ACC112 (cell line): ENCODE results near the gene MTERF2.
A peak's percentile ranks its signal among the peaks of the same experiment; 100 is the strongest.
"Not testable (repeated sequence)": the region's sequence is repeated elsewhere in the genome, so short reads cannot be mapped to it uniquely, and the experiment has no call there.

Source experiments
- H2AFZ ChIP-seq: fragments of 200-600 bp; sonication (generic); one replicate; pipeline ENCODE4 v1.6.0; 2017; ENCODE audit warnings: antibody characterized with exemption, low read length; ENCODE audit not compliant: unreplicated experiment
- H3K27ac ChIP-seq: fragments of 200-600 bp; sonication (generic); 2 replicates; pipeline ENCODE4 v1.5.1; 2014; ENCODE audit warnings: low read depth, mild to moderate bottlenecking, antibody characterized with exemption, low read length, moderate library complexity
- H3K27me3 ChIP-seq: fragments of 200-600 bp; sonication (generic); 2 replicates; pipeline ENCODE4 v1.6.1; 2014; ENCODE audit warnings: mild to moderate bottlenecking, antibody characterized with exemption, low read length, moderate library complexity, mixed read lengths; ENCODE audit not compliant: insufficient read depth
- H3K36me3 ChIP-seq: fragments of 200-600 bp; sonication (generic); 2 replicates; pipeline ENCODE4 v1.6.1; 2016; ENCODE audit warnings: mild to moderate bottlenecking, antibody characterized with exemption, low read length, moderate library complexity, mixed read lengths; ENCODE audit not compliant: insufficient read depth
- H3K4me1 ChIP-seq: fragments of 200-600 bp; sonication (generic); one replicate; pipeline ENCODE4 v1.6.1; 2016; ENCODE audit warnings: low read length, mixed read lengths; ENCODE audit not compliant: insufficient read depth, unreplicated experiment, control insufficient read depth
- H3K4me3 ChIP-seq: fragments of 200-600 bp; sonication (generic); 2 replicates; pipeline ENCODE4 v1.5.1; 2014; ENCODE audit warnings: mild to moderate bottlenecking, low read depth, low read length
- H3K79me2 ChIP-seq: fragments of 200-600 bp; sonication (generic); one replicate; pipeline ENCODE4 v1.6.0; 2016; ENCODE audit warnings: low read length; ENCODE audit not compliant: control insufficient read depth, unreplicated experiment, insufficient read depth

The MTERF2 gene, protein sequence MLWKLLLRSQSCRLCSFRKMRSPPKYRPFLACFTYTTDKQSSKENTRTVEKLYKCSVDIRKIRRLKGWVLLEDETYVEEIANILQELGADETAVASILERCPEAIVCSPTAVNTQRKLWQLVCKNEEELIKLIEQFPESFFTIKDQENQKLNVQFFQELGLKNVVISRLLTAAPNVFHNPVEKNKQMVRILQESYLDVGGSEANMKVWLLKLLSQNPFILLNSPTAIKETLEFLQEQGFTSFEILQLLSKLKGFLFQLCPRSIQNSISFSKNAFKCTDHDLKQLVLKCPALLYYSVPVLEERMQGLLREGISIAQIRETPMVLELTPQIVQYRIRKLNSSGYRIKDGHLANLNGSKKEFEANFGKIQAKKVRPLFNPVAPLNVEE

GRCh38 chr12:106986625-106987389 lies at the start of gene MTERF2:
Gene MTERF2, minus strand, starts transcription at chr12:106987146. Its CDS starts 8,432 bp downstream, at chr12:106978714.
- Histone ChIP-seq H2AFZ (peak within 1 kb of the TSS; percentile 68), H3K79me2 (peaks cover 14% of the 10 kb centered on the region), H3K27ac (peak within 1 kb of the TSS; percentile 58), H3K36me3 (no peaks in the 10 kb centered on the region), H3K27me3 (no peaks in the 10 kb centered on the region), H3K4me3 (peak within 1 kb of the TSS; percentile 84), H3K4me1 (peaks cover 24% of the 10 kb centered on the region)

DNA sequence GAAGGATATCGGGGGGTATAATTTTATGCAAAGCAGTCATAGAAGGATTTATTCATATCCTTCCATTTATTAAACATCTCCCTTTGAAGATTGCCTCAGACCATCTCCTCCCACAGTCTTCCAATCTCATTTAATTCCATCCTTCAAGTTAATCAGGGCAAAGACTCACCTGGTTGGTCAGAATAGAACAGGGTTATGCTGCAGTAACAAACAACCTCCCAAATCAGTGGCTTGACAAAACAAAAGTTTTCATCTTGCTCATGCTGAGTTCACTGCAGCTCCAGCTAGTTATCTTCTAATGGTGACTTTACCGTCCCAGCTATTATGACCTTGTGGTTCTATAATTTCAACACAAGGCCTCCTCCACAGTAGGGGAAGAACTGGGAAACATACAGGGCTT lies 48.8 kb upstream of the MTERF2 start:
- Histone ChIP-seq H3K27me3 (no peaks in the 10 kb centered on the region), H3K79me2 (no peaks in the 10 kb centered on the region), H2AFZ (no peak overlapping the region), H3K27ac (no peak overlapping the region), H3K36me3 (no peaks in the 10 kb centered on the region), H3K4me1 (no peaks in the 10 kb centered on the region), H3K4me3 (no peak overlapping the region)

DNA sequence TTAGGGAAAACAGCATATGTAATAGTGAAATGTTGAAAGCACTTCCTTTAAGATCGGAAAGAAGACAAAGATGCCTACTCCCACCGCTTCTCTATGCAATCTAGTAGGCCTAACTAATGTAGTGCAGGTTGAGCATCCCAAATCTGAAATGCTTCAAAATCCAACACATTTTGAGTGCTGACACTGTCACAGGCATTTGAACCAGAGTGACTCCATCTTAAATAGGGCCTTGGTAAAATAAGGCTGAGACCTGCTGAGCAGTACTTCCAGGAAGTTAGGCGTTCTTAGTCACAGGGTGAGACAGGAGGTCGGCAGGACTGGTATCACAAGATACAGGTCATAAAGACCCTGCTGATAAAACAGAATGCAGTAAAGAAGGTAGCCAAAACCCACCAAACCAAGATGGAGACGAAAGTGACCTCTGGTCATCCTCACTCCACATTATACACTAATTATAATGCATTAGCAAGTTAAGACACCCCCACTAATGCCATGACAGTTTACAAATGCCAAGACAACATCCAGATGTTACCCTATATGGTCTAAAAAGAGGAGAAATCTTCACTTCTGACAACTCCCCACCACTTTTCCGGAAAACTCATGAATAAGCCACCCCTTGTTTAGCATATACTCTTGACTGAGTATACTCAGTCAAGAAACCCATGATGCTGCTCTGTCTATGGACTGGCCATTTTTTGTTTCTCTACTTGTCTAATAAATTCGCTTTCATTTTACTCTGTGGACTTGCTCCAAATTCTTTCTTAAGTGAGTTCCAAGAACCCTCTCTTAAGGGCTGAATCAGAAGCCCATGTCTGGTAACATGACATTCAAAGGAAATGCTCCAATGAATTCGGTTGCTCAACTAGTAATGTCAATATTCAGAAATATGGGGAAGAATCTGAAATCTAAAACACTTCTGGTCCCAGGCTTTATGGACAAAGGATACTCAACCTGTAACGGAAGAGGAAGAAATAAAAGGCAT lies 47.1 kb upstream of the MTERF2 start:
- H3K36me3 ChIP-seq, result no peaks in the 10 kb centered on the region
- no peaks in the 10 kb centered on the region for H3K27me3 ChIP-seq
- no peak overlapping the region for H2AFZ ChIP-seq
- no peak overlapping the region for H3K27ac ChIP-seq
- H3K4me1 ChIP-seq, result no peaks in the 10 kb centered on the region
- peaks cover 3% of the 10 kb centered on the region for H3K79me2 ChIP-seq
- no peak overlapping the region for H3K4me3 ChIP-seq

- peaks cover 6% of the 10 kb centered on the region for H3K79me2 ChIP-seq
- H3K27ac ChIP-seq, result no peak overlapping the region
- peaks cover 13% of the 10 kb centered on the region for H3K4me1 ChIP-seq
- no peaks in the 10 kb centered on the region for H3K27me3 ChIP-seq
- no peak overlapping the region for H3K4me3 ChIP-seq
- H2AFZ ChIP-seq, result no peak overlapping the region
- no peaks in the 10 kb centered on the region for H3K36me3 ChIP-seq
Measured at GRCh38 chr12:107032266-107032665, 45.3 kb upstream of the MTERF2 start.

DNA sequence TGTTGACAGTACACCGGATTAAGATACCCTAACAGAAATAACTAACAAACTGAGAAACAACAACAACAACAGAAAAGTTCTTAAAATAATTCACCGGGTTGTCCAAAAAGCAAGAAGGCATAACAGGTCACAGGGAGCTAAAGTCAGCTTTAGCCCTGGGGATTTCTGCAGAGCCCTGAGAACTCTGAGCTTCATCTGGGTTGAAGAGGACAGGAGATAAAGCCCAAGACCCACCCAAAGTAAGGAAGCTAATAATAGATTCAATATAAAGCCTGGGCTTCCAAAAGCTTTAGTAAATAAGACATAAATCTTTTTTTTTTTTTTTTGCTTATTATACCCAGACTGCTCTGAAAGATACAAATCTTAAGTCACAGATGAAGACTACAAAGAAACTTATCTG lies 44.1 kb upstream of the MTERF2 start:
- Histone ChIP-seq H3K27ac (no peak overlapping the region), H2AFZ (no peak overlapping the region), H3K4me3 (no peak overlapping the region), H3K36me3 (no peaks in the 10 kb centered on the region), H3K79me2 (peaks cover 6% of the 10 kb centered on the region), H3K27me3 (no peaks in the 10 kb centered on the region), H3K4me1 (peaks cover 24% of the 10 kb centered on the region)

DNA sequence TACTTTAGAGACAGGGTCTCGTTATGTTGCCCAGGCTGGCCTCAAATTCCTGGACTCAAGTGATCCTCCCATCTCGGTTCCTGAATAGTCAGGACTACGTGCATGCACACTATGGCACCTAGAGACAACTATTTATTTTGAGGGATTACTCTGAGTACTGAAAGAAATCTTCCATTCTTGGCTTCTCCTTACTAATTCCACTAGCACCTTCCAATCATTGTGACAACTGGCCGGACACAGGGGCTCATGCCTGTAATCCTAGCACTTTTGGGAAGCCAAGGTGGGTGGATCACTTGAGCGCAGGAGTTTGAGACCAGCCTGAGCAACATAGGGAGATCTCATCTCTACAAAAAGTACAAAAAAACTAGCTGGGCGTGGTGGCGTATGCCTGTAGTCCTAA lies 42.1 kb upstream of the MTERF2 start:
- H3K79me2 ChIP-seq, result peaks cover 6% of the 10 kb centered on the region
- H3K27me3 ChIP-seq, result no peaks in the 10 kb centered on the region
- no peak overlapping the region for H2AFZ ChIP-seq
- H3K36me3 ChIP-seq, result no peaks in the 10 kb centered on the region
- H3K4me3 ChIP-seq, result no peak overlapping the region
- H3K27ac ChIP-seq, result peak overlapping the region; percentile 95; the same call in 1 of the 2 replicates
- peaks cover 24% of the 10 kb centered on the region for H3K4me1 ChIP-seq

DNA sequence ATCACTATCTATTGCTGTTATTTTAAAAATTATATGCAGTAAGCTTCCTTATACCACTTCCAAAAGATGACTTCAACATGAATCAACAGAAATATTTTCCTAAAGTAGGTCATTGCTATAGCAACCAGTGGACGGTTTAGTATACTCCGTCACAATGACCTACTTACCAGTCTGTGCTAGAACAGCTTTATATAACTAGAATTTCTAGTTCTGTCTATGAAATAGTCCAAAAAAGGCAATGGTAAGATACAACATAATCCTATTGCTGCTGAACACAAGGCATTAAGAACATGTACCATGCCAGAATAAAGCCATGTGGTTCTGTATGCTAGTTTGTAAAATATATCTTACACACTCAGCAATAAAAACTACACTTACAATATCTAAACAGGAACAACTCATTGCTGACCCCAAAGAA lies 40.7 kb upstream of the MTERF2 start:
- H2AFZ ChIP-seq, result no peak overlapping the region
- H3K27me3 ChIP-seq, result no peaks in the 10 kb centered on the region
- peaks cover 24% of the 10 kb centered on the region for H3K4me1 ChIP-seq

GRCh38 chr12:107026806-107027635 lies 40.1 kb upstream of the MTERF2 start:
- Histone ChIP-seq H3K27ac (peak overlapping the region; percentile 95), H3K4me3 (peak overlapping the region; percentile 16), H3K4me1 (peaks cover 24% of the 10 kb centered on the region)

More for the DNA sequence above, 40.7 kb upstream of the MTERF2 start:
- peak overlapping the region; percentile 50 for H3K4me3 ChIP-seq
- no peaks in the 10 kb centered on the region for H3K36me3 ChIP-seq
- H3K27ac ChIP-seq, result peak overlapping the region; percentile 95
- H3K79me2 ChIP-seq, result peaks cover 6% of the 10 kb centered on the region

DNA sequence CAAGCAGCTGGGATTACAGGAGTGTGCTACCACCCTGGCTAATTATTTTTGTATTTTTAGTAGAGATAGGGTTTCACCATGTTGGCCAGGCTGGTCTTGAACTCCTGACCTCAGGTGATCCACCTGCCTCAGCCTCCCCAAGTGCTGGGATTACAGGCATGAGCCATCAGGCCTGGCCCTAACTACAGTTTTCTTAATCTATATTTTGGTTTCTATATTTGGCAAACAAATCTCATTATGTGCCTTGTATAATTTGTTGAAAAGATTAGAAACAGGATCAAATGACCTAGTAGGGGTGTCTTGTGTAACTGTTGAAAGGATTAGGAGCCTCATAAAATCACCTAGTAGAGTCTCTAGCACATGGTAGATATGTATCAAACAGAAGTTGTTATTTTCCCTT lies 39.4 kb upstream of the MTERF2 start:
- H3K27me3 ChIP-seq, H3K79me2 ChIP-seq, H2AFZ ChIP-seq, H3K4me3 ChIP-seq, H3K36me3 ChIP-seq: not testable (repeated sequence)
- Histone ChIP-seq H3K27ac (peak overlapping the region; percentile 95), H3K4me1 (peaks cover 24% of the 10 kb centered on the region)

More at GRCh38 chr12:107026806-107027635, 40.1 kb upstream of the MTERF2 start:
- Histone ChIP-seq H3K79me2 (peaks cover 6% of the 10 kb centered on the region), H2AFZ (no peak overlapping the region), H3K27me3 (no peaks in the 10 kb centered on the region), H3K36me3 (no peaks in the 10 kb centered on the region)
